Measurements from ENCODE around the gene GABRB3.
"Not testable (repeated sequence)": the region's sequence is repeated elsewhere in the genome, so short reads cannot be mapped to it uniquely, and the experiment has no call there.

The GABRB3 gene

GRCh38 chr15:26739791-26740190 lies 33.1 kb downstream of the GABRB3 start:
- DNase-seq (ENCODE audit: low read depth, low spot score): peak; percentile 93
- peak overlapping the region; percentile 26 for H3K4me3 ChIP-seq (ENCODE audit: low read length)

GRCh38 chr15:26738996-26739395 lies 33.9 kb downstream of the GABRB3 start:
- H3K4me3 ChIP-seq (ENCODE audit: low read length): no peak overlapping the region; the same call in 1 of the 2 replicates
- no peak for DNase-seq (ENCODE audit: low read depth, low spot score)

GRCh38 chr15:26736502-26737248 lies 36.2 kb downstream of the GABRB3 start:
- H3K4me3 ChIP-seq (ENCODE audit: low read length): peak overlapping the region; percentile 11
- no peak for DNase-seq (ENCODE audit: low read depth, low spot score)

DNA sequence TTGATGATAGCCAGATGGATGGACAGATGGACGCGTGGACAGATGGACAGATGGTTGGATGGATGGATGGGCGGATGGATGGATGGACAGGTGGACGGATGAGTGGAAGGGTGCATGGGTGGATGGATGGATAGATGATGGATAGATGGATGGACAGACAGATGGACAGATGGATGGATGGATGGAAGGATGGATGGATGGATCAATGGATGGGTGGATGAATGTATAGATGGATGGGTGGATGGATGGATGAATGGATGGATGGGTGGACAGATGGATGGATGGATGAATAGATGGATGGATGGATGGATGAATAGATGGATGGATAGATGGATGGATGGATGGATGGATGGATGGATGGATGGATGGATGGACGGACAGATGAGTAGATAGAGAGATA lies 40.9 kb downstream of the GABRB3 start:
- H3K4me3 ChIP-seq (ENCODE audit: low read length): no peak overlapping the region
- DNase-seq (ENCODE audit: low read depth, low spot score): no peak

DNA sequence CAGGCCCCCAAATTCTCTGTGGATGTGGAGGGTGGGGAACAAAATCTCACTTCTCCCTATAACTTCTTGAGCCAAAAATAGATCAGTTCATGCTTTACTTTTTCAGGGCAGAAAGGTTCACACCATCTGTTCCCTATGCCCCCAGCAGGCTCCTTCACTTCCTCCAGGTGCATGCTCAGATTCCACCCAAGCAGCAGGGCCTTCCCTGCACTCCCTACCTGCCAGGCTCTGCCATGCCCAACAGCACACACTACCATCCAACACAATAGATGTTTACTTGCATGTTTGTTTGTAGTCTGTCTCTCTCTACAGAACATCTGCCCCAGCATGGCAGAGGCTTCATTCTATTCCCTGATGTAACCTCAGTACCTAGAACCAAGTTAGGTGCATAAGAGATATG lies 43.3 kb downstream of the GABRB3 start:
- no peak for DNase-seq (ENCODE audit: low read depth, low spot score)
- H3K4me3 ChIP-seq (ENCODE audit: low read length): no peak overlapping the region

DNA sequence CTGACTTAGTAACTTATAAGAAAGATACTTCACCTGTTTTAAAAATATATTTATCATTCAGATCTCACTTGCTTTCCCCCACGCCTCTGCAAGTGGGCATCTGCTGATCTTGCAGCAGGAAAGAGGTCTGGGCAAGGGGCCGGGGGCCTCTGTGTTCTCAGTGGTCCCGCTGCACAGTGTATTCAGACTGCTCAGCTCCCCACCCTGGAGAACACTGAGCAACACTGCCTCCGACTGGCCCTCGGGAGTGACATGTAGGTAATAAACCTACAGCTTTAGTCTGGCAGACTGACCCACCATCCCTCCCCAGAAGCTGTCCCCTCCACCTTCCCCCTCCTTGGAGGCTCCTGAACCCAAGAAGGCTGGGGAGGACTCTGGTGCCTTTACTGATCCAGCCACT lies 43.8 kb downstream of the GABRB3 start:
- DNase-seq (ENCODE audit: low read depth, low spot score): no peak
- H3K4me3 ChIP-seq (ENCODE audit: low read length): no peak overlapping the region

DNA sequence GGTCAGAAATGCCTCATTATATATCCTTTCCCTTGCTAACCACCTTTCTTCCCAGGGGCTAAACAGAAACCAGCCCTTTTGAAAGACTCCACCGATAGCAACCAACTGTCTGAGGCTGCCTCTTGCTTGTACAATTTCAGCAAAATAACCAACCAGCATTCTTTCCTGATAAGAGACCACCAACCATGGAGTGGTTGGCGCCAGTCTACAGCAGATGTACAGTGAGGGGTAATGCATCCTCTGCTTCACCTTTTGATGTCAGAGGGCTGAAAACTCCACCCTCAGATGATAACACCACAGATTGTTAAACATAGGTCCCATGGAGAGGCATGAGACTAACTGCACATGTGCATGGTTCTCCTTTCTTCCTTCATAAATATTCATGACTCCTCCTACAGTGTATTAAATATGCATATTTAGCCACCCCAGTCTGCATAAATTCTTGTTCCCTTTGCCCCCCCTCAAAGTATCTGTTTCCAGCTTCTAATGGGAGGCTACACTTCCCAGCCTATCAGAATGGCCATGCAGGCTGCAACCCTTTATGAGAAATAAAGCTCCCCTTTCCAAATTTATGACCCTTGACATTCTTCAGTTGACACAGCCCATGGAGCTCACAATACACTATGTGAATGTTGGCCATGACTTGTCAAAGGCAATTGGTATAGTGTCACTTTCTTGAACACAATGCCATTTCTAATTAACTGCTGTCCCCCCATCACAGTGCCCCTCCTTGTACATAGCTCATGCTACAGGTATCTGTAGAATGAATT lies 48.3 kb downstream of the GABRB3 start:
- H3K4me3 ChIP-seq (ENCODE audit: low read length): no peak overlapping the region

GRCh38 chr15:26722621-26723160 lies 50.2 kb downstream of the GABRB3 start:
- no peak for DNase-seq (ENCODE audit: low read depth, low spot score)
- no peak overlapping the region for H3K4me3 ChIP-seq (ENCODE audit: low read length)

More for the DNA sequence above, 48.3 kb downstream of the GABRB3 start:
- DNase-seq (ENCODE audit: low read depth, low spot score): peak; percentile 88

DNA sequence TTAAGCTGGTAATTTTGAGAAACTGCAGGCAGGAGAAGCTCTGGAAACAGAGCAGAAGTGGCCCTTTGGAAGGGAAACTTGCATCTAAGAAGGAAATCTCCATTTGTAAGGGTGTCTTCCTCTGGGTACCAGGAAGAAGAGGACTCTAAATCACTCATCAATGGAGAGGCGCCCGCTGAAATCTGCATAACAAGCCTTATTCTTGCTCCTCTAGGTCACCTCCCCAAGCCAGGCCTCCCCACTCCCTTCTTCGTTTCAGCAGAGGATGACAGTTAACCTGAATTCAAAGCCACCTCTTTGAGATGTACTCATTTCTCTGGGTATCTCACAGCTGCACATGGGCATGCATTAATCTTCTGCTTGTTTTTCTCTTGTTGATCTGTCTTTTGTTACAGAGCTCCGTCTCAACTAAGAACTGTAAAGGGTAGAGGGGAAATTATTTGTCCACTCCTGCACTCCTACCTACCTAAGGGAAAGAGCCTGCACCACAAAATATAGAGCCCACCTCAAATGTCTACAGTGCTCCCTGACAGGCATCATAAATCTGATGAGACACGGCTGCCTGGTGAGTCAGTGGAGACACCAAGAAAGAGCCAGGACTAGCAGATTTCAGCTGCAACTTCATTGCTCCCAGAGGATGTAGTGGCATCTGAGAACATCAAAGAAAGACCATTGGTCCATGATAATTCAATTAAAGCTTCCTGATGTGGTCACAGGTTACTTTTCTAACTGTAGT lies 51.5 kb downstream of the GABRB3 start:
- no peak overlapping the region for H3K4me3 ChIP-seq (ENCODE audit: low read length)
- no peak for DNase-seq (ENCODE audit: low read depth, low spot score)

DNA sequence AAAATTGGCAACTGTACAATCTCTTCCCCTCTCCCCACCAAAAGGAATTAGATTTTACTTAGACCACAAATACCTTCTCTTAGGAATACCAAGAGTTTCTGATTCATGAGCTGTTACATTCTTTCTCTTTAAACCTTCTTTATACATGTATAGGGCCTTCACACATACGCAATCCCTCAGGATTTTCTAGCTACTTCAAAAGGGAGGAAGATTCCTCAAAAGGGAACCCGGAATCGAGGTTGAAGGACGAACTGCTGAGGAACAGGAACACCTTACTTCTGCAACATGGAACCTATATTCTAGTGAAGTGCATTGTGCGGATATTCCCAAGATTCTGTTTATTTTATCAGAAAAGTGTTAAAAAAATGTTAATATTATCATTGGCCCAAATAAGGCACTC lies 52.3 kb downstream of the GABRB3 start:
- H3K4me3 ChIP-seq (ENCODE audit: low read length): no peak overlapping the region

DNA sequence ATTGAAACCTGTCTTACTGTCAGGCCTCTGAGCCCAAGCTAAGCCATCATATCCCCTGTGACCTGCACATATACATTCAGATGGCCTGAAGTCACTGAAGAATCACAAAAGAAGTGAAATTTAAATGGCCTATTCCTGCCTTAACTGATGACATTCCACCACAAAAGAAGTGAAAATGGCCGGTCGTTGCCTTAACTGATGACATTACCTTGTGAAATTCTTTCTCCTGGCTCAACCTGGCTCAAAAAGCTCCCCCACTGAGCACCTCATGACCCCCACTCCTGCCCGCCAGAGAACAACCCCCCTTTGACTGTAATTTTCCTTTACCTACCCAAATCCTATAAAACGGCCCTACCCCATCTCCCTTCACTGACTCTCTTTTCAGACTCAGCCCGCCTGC lies 53.0 kb downstream of the GABRB3 start:
- not testable (repeated sequence) for H3K4me3 ChIP-seq (ENCODE audit: low read length); DNase-seq (ENCODE audit: low read depth, low spot score)

More for the DNA sequence above, 52.3 kb downstream of the GABRB3 start:
- no peak for DNase-seq (ENCODE audit: low read depth, low spot score)

DNA sequence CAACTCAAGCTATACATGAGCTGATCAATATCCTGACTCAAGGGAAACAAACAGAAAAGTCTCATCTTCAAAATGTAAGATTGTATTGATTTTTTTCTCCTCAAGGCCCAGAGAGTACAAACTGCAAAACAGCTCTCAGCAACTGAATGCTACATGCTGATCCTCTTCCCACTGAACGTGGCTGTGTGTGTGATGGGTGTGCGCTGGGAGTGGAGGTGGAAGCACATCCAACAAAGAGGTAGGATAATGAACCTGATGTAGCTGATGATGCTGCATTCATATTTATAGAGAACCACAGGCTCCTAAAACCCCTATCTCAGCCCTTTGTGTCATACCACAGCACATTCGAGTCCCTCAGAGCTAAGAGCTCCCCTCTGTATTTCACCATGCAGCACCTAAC lies 56.8 kb downstream of the GABRB3 start:
- no peak overlapping the region for H3K4me3 ChIP-seq (ENCODE audit: low read length)
- DNase-seq (ENCODE audit: low read depth, low spot score): no peak

GRCh38 chr15:26713498-26713897 lies 59.4 kb downstream of the GABRB3 start:
- H3K4me3 ChIP-seq (ENCODE audit: low read length): no peak overlapping the region
- DNase-seq (ENCODE audit: low read depth, low spot score): no peak

- no peak overlapping the region for H3K4me3 ChIP-seq (ENCODE audit: low read length)
- no peak for DNase-seq (ENCODE audit: low read depth, low spot score)
Measured at GRCh38 chr15:26712335-26712734, 60.5 kb downstream of the GABRB3 start.

GRCh38 chr15:26711445-26711844 lies 61.4 kb downstream of the GABRB3 start:
- DNase-seq (ENCODE audit: low read depth, low spot score): no peak

DNA sequence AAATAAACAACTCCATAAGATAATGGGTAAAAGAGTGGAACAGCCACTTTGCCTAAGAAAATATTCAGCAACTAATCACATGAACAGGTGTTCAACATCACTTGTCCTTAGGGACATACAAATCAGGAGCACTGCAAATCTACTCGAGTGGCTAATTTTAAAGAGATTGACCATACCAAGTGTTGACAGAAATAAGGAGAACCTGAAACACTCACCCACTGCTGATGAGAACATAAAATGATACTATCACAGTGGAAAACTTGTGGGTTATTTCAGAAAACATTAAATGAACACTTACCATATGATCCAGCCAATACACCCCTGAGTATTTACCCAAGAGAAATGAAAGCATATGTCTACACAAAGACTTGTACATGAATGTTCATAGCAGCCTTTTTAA lies 70.5 kb downstream of the GABRB3 start:
- H3K4me3 ChIP-seq (ENCODE audit: low read length): no peak overlapping the region
- no peak for DNase-seq (ENCODE audit: low read depth, low spot score)

More at GRCh38 chr15:26711445-26711844, 61.4 kb downstream of the GABRB3 start:
- H3K4me3 ChIP-seq (ENCODE audit: low read length): no peak overlapping the region

GRCh38 chr15:26698555-26698954 lies 74.3 kb downstream of the GABRB3 start:
- DNase-seq (ENCODE audit: low read depth, low spot score): no peak
- H3K4me3 ChIP-seq (ENCODE audit: low read length): no peak overlapping the region

DNA sequence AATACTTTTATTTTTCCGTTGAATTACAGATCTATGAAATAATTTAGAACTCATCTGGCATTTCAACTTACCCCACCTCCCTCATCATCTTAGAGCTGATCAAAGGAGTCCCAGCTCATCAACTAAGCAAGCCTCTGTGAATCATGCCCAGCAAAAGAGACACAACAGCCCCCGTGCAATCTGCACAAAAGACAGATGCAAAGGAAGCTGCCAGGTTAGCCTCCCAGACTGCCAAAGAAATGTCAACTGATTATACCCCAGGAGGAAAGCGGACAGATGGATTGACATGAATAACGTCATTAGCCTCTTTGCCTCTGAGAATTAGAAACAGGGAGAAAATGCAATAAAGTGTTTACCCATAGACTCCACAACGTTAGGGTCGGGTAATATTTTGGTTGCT lies 75.0 kb downstream of the GABRB3 start:
- no peak for DNase-seq (ENCODE audit: low read depth, low spot score)
- no peak overlapping the region for H3K4me3 ChIP-seq (ENCODE audit: low read length)

DNA sequence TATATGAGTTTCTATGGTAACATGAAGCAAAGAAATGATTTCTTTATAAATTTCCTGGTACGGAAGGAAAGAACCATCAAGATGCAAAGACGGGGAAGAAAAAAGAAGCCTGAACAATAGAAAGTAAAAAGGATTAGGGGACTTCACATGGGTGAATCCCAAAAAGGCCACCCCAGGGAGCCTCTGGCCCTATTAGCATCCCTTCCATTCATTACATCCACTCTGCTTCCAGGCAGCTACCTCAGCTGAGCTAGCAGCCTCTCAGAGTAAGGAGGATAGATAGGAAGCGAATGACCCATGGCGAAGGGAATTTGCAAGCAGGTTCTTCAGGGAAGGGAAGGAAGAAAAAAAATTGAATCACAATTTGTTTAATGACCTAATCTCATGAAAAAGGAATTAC lies 81.6 kb downstream of the GABRB3 start:
- DNase-seq (ENCODE audit: low read depth, low spot score): no peak
- no peak overlapping the region for H3K4me3 ChIP-seq (ENCODE audit: low read length)

DNA sequence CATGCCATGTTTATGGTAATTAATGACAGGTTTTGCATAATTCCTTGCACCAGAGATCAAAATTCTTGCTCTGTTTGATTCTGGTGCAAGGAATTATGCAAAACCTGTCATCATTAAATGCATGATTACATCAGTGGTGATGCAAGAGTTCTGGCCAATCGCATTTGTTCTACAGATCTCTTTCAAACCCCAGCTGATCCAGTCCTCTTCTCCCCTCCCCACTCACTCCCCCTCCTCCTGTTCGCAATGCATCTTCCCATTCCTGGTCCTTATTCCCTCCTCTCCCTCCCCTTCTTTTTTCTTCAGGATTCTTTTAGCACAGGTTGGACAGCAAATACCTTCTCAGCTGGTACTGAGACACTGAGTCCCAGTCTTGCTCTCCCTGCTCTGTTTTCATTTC lies 82.1 kb downstream of the GABRB3 start:
- H3K4me3 ChIP-seq (ENCODE audit: low read length): no peak overlapping the region
- DNase-seq (ENCODE audit: low read depth, low spot score): no peak
